AG10803 (cell line): Measurements from ENCODE around the gene TRMO.
A peak's percentile ranks its signal among the peaks of the same experiment; 100 is the strongest.

Experiments
- DNase-seq: peaks from one replicate; pipeline ENCODE4 v3.0.0; 2010; ENCODE audit warnings: low read depth
- H3K4me3 ChIP-seq: 2 replicates; pipeline ENCODE4 v1.5.1; 2011; ENCODE audit warnings: mild to moderate bottlenecking, low read length, control low read depth
- CTCF ChIP-seq: conservative IDR thresholded peaks from 2 replicates; pipeline ENCODE4 v1.5.1; 2011; ENCODE audit warnings: mild to moderate bottlenecking, low read length, control low read depth, inconsistent platforms

The TRMO gene

GRCh38 chr9:97889941-97890887, 32.1 kb downstream of the TRMO start:
- no peak for DNase-seq
- H3K4me3 ChIP-seq, result no peak overlapping the region
- peak; percentile 56 for TF ChIP-seq CTCF

DNA sequence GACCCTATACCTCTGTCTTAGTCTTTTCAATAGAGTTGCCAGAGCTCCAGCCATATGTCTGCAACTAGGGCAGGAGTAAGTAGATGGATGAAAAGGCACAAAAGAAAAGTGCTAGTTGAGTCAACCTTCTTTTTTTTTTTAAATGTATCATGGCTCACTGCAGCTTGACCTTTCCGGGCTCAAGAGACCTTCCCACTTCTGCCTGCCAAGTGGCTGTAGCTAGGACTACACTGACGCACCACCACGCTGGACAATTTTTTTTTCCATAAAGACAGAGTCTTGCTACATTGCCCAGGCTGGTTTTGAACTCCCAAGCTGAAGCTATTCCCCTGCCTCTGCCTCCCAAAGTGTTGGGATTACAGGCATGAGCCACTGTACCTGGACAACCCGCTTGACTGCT, 42.0 kb downstream of the TRMO start:
- no peak for TF ChIP-seq CTCF
- no peak for DNase-seq
- no peak overlapping the region for H3K4me3 ChIP-seq

GRCh38 chr9:97876061-97876460, 46.2 kb downstream of the TRMO start:
- H3K4me3 ChIP-seq, result no peak overlapping the region
- DNase-seq, result no peak
- no peak for TF ChIP-seq CTCF

DNA sequence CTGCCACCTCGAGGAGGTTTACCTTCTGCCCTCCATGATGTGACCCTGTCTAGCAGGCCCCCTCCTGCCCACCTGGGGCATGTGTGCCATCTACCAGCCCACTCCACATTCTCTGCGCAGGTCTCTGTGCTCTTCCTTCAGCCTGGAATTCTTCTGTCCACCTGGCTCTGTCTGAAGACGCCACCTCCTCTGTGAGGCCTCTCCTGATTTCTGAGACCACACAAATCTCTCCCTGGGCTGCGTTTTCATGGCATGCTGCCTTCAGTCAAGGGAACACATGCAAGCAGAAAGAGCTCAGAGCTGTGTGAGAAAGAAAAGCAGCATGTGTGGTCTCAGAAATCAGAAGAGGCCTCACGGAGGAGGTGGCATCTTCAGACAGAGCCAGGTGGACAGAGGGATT, 47.2 kb downstream of the TRMO start:
- no peak overlapping the region for H3K4me3 ChIP-seq
- DNase-seq, result no peak
- TF ChIP-seq CTCF, result no peak

- DNase-seq, result no peak
- no peak overlapping the region for H3K4me3 ChIP-seq
- no peak for TF ChIP-seq CTCF
Measured at GRCh38 chr9:97874624-97875023, 47.7 kb downstream of the TRMO start.

- TF ChIP-seq CTCF, result no peak
- H3K4me3 ChIP-seq, result no peak overlapping the region
- DNase-seq, result no peak
Measured at GRCh38 chr9:97873882-97874281, 48.4 kb downstream of the TRMO start.

GRCh38 chr9:97873425-97873824, 48.9 kb downstream of the TRMO start:
- no peak overlapping the region for H3K4me3 ChIP-seq
- no peak for TF ChIP-seq CTCF
- no peak for DNase-seq
